ENCODE results near the gene CALHM4. TPM values are rescaled to one million over a fixed set of nuclear protein-coding genes. Genes with fewer than 3 reads are reported as not detected.

Gene CALHM4
- polyA plus RNA-seq, 1 donor: 1.4 TPM

DNA sequence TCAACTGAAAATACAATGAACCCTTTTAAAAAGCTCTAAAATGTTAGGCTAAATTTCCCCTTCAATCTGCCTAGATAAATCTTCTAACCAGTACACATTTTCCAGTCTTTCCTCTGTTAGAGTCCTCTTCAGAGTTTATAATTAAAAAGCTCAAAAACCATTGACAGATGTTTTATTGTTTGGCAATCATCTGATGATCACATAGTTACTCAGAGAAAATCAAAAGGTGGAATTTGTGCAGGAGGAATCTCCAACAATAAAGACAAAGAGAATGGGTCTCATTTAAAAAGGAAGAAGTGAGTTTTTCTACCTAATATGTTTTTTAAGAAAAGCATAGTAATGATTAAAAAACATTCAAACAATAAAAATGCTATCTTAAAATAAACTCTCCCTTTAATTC, 11.1 kb upstream of the CALHM4 start:
- DNase-seq: no peak

DNA sequence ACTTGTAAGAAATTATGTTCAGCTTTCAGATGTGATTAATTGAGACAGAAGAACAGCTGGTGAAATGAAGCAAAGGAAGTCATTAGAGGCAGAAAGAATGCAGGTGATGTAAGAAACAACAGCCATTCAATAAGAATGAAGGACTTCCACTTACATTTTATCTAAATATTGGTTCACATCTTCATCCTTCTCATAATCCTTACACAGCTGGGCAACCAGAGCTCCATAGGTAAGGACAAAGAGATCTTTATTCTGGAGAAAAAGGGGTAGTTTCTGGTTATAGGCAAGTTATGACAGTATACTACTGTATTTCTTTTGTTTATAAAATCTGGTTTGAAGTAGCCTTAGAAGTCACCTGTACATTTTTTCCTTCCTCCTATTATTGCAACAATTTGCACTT, 10.4 kb upstream of the CALHM4 start:
- DNase-seq: no peak

DNA sequence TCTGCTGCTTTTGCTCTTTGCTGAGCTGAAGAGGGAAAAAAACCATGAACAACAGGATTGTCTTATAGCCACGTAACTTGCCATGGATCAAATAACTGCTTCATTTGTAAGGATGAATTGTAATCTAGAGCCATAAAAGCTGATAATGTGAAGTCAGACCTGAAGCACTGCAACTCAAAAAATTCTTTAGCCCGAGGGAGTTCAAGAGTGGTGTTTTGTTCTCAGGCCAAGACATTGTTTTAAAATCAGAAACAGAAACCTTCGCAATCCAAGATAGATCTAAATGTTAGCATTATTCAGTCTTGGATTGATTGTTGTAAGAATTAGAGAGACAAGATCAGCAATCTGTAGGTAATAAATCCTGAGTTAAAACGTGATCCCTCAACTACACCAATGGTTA, 7.9 kb upstream of the CALHM4 start, which contains the start of gene TRAPPC3L:
TSS of gene TRAPPC3L (minus strand) at position 34 of the 400 bp plus-strand sequence. CDS start 170 bp downstream, outside the sequence.
- DNase-seq: no peak

DNA sequence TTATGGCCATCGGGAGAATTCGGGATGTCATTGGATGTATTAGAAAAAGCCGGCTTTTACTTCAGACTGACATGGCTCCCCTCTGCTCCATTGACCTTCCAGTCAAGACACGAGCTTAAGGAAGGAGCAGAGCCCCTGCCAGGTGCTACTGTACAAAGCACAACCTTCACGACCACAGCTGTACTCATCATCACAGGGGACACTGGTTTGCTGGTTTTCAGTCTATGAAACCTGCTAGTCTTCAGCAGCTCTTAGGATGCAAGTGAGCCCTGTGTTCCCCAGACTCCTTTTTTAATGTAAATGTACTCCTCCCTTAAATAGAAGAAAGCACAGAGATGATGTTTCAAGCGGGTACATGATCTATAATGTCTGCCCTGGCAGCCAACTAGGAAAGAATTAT, 6.2 kb upstream of the CALHM4 start:
- no peak for DNase-seq

DNA sequence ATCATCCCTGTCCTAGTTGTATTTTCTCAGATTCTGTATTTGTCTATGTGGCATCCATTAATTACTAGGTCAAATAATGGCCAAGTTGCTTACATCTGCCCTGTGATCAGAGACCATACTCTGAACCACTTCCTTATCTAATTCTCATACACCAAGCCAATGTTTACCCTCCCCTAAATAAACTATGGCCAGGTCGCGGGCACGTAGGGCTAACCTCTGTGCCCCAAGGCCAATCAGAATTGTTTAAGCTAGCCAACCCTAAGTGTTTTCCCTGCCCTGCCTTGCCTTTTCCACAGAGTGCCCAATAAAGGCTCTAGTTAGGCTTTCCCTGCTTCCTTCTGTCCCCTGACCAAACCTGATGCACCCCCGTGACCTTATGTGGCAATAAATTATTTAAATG, 2.8 kb upstream of the CALHM4 start:
- DNase-seq: no peak

DNA sequence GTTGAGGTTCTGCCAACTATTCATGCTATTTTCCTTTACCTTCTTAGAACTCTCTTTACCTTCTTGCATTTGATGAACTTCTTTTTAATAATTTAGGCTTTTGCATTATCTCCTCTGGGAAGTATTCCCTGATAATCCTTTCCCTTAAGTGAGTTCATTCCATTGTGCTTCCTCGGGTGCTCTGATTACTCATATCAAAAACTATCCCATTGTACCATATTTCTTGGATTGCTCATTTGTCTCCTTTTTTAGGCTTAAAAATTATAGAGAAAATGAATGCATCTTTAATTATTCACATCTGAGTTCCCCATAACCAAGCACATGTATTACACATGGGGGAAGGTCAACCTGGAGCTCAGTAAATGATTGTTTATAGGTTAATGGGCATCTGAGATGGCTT, 2.5 kb downstream of the CALHM4 start:
- DNase-seq: no peak

DNA sequence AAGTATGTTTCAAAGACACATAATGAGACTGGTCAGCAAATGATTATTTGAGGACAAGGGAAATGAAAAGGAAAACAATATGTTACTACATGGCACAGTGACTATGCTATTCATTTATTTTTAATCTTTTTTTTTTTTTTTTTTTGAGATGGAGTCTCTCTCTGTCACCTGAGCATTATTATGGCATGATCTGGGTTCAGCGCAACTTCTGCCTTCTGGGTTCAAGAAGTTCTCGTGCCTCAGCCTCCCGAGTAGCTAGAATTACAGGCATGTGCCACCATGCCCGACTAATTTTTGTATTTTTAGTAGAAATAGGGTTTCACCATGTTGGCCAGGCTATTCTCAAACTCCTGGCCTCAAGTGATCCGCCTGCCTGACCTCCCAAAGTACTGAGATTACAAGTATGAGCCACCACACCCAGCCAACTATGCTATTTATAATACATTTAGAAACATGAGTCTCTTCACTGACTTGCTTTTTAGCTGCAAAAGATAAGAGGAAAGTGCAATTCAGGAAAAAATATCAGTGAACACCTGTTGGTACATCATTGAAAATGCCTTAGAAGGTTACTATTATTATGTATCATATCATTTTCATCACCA, 3.4 kb downstream of the CALHM4 start:
- no peak for DNase-seq

DNA sequence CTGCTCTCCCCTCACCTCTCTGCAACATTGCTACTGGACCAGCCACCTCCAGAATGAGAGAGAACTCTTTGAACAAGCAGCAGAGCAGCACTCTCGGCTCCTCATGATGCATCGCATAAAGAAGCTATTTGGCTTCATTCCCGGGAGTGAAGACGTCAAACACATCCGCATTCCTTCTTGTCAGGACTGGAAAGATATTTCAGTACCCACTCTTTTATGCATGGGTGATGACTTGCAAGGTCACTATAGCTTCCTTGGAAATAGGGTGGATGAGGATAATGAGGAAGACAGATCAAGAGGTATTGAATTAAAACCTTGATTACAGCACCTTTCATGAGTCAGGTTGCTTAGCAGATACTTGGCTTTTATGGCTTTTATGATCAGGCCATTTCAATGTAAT, 4.3 kb downstream of the CALHM4 start:
- DNase-seq: peak; percentile 36

DNA sequence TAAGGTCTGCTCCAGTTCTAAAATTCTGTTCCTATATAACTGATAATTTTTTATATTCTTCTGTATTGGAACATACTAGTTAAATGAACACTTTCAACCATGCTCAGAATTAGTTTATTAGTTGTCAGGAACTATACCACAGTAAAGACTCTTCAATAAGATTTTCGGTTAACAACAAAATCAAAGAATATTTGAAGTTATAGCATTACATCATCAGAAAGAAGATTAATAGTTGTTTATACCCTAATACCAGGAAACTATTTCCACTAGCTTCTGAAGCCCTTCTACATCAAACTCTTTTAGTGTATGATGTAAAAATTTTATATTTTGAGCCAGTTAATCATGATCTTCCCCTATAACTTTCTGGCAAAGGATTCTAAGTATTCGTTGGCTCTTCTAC, 6.6 kb downstream of the CALHM4 start:
- no peak for DNase-seq

DNA sequence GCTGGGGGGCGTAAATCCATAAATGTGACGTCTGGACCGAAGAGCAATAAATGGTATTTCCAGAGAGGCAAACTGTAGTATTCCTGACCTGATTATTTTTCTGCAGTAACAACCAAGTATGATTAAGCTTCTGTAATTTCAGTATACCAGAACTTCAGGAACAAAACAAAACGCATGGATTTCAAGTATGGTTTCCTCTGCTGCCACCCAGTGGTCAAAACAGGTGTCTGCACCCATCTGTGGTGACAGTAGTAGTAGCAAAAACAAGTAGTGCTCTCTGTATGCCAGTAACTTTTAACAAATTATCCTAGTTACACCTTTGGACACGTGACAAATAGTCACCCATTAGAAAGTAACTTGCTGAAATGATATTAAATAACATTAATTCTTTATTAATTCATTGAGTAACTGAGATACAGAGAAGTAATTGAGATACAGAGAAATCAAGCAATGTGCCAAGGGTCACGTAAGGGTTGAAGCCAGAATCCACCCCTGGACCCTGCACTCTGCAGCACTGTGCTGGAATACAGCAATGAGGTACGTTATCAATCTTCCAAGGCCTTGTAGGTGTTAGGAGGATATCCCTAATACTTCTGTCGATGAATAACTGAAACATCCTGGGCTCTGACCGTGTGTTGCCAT, 7.9 kb downstream of the CALHM4 start:
- peak; percentile 77 for DNase-seq

DNA sequence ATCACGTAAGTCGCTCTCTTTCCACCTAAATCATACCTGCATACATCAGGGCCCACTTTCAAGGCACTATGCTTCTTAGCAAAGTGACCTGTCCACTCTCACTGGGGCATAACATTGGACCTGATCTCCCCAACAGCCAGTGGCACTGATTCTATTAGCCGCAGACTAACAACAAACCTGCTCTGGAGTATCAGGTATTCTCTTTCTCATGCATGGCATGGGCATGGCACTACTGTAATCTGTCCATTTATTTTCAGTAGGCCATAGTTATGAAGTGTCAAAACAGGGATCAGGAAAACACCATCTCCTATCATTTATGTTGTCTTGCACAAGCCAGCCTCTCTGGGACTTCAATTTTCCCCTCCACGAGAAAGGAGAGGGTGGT, 8.5 kb downstream of the CALHM4 start:
- no peak for DNase-seq

DNA sequence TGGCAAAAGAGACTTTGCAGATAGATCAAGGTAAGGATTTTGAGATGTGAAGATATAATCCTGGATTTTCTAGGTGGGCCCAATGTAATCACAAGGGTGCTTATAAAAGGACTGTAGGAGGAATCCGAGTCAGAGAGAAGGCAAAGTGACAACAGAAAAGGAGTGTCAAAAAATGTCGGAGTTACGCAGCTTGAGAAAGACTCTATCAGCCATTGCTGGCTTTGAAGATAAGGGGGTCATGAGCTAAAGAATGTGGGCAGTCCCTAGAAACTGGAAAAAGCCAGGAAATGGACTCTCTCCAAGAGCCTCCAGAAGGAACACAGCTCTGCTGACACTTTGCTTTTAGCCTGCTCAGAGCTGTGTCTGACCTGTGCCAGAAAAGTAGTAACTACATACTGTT, 9.1 kb downstream of the CALHM4 start:
- peak; percentile 17 for DNase-seq

DNA sequence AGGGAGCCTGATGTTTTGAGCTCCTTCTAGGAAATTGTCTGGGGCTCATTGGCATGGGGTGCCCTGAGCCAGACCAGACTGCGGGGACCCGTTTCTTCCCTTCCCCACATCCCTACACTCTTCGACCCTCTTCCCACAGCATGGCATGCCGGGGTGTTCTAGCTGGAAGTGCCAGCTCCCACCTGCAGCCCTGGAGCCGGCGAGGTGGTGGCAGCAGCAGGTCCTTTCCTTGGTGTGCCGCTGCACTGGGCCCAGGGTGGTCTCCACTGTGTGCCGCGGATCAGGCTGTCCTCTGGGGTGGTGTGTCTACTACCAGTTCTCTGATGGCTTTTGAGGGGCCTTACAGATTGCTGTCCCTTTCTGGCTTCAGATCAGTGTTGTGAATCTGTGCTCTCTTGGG, 10.3 kb downstream of the CALHM4 start:
- no peak for DNase-seq

DNA sequence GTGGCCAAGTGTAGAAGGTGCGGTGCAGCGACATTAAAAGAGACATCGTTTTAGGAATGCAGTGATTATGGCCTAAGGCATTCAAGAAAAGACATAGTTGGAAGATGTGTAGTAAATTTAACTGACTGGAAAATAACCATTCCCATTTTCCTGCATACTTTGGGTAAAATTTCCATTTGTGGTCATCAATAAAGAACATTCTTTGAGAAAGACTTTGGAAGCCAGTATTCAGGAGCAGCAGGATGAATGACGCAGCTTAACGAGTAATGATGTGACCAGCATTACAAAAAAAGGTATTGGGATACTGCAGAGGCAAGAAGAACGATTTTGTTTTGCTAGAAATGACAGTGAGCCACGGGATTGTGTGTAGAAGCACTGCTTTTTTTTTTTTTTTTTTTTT, 10.8 kb downstream of the CALHM4 start:
- DNase-seq: no peak

DNA sequence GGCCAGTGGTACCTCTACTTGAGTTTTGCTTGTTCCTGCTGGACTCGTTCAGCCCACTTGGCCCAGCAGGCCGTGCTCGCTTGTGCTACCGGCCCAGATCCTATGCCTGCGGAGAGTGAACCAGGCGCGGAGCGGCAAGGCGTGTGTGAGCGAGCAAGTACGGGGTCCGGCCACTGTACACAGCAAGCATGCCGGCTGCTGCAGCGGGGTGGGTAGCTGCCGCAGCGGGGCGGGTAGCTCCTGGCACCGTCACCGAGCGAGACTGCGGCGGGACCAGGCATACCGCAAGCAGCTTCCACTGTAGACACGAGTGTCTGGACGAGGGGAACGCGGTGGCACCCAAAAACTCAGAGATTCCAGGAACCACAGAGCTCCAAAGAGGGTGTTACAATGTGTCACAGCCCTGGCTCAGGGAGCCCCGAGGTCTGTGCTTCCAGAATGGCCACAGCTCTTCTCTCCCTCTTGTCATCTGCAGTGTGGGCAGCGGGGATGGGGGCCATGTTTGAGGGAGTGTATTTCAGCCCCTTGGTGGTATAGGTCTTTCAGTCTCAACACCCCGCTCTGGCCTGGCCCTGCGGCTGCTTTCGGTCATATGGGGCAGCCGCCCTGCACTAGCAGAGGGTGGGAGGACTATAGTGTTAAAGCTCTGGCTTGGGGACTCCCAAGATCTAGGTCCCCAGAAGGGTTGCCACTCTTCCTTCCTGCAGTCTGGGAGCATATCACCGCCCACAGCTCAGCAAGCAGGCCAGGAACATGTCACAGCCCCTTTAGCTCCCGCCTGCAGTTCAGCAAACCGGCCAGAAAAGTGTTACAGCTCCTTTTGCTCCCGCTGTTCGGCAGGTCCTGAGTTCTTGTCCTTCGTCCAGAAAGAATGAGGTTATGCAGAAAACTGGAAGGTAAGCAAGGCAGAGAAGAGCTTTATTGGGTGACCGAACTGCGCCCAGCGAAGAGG, 11.6 kb downstream of the CALHM4 start:
- peak; percentile 17 for DNase-seq

DNA sequence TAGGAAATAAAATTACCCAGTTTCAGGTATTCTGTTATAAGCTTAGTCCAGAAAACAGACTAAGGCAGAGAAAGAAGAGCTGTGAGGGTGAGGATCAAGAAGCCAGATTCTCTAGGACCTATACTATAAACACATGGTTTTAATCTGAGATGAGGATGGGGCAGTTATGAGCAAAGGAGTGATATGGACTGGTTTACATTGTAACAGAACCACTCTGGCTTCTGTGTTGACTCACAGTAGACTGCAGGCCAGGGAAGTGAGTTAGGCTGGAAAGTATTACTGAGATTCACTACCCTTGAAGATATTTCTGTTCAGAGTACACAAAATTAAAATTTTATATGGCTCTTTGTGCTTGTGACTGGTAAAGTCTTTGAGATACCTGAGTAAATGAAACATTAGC, 14.6 kb downstream of the CALHM4 start:
- no peak for DNase-seq

DNA sequence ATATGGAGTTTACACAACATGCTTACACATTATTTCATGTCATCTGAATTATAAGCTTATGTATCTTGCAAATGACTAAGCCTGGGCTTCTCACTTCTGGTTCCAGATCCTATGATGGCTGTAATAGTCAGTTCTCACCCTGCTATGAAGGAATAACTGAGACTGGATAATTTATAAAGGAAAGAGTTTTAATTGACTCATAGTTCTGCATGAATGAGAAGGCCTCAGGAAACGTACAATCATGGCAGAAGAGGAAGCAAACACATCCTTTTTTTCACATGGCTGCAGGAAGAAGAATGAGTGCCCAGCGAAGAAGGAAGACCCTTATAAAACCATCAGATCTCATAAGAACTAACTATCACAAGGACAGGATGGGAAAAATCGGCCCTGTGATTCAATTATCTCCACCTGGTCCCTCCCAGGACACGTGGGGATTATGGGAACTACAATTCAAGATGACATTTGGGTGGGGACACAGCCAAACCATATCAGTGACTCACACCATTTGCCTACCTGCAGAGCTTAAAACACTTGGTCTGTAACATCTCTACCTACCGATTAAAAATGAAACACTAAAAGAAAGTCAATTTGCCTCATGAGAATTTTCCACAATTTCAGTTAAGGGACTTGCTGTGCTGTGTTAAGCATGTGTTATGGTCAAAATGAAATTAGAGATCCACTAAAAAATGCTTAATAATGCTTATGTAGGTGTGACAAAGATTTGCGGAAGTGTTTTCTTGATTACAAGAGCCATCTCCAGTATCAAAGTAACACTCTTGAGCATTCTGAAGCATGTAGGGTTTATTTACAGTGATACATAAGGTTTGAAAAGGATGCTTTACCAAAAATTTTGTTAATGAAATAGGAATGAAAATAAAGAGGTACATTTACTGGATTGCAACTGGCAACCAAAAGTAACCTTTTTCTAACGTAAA, 15.5 kb downstream of the CALHM4 start:
- DNase-seq: no peak

DNA sequence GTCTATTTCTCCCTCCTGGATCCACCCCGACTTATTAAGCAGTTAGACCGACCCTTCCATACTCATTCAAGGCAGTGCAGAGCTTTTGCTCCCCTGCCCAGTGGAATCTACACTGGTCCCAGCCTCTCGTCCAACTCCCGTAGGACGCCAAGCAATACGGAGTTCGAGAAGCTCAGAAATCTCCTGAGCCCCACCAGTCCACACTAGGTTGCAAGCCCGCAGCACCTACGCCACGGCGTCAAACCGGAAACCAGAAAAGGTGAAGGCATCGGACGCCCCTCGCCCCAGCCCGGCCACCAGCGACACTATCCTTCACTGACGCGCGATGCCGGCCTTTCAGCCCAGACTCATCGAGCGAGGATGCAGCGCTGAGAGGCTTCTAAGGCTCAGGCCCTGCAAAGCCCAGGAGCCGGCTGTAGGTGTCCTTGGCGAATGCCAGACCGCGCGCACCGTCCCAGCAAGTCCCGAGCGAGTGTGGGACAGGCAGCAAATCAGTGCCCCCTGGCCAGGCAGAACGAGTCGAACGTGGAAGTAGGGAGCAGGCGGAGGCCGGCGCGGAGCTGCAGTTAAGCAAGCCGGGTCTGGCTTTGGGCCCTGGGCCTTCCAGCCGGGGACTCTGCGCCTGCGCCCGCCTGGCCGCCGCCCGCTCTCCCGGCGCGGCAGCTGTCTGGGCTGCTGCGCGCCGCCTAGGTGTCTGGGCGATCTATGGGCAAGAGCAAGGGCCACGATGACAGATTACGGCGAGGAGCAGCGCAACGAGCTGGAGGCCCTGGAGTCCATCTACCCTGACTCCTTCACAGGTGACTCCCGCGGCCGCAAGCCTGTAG, 17.5 kb downstream of the CALHM4 start, which contains the start of gene RWDD1:
TSS of gene RWDD1 (plus strand) at position 649 of the 827 bp plus-strand sequence. CDS start at position 728, 79 bp downstream.
- DNase-seq: peak; percentile 97

DNA sequence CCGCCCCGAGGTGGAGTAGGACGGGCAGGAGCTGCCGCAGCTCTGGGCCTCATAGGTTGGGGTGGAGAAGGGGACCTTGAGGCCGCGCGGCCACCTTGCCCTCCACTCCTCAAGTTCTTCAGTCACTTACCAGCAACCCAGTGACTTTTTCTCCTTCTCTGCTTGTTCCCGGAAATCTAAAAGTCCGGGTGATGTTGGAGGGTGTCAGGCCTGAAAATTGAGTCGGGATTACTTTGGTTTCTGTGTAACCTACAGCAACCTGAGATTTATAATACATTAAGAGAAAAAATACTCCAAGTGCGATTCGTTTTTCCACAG, 18.1 kb downstream of the CALHM4 start:
- DNase-seq: no peak

DNA sequence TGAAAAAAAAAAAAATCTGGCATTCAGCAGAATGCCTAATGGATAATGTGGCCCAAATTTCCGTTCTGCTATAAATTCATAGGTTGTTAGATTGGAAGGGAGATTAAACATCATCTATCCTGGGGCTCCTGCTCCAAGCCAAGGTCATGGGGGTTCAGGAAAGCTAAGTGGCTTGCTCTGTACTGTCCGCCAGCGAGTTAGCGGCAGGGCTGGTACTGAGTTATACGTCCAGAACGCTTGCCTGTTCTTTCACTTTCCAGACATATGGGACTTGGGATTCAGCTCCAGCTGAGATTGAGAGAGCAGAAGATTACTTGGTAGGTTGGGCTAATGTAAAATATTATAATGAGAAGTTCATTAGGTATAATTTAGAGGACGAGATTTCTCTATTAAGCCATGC, 18.6 kb downstream of the CALHM4 start:
- peak; percentile 11 for DNase-seq

DNA sequence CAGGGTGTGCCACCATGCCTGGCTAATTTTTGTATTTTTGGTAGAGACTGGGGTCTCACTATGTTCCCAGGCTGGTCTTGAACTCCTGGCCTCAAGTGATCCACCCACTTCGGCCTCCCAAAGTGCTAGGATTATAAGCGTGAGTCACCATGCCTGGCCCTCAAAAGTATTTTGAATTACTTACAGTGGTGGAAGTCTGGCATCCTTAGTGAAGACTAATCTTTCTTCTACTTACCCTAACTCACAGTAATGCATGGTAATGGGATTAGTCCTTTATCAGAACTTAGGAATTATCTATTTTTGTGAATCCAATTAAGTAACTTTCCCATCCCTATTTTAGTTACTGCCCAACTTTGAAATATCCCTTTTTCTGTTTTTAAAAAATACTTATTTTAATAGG, 21.7 kb downstream of the CALHM4 start:
- no peak for DNase-seq
